ENCODE results near the gene BMP4.
A peak's percentile ranks its signal among the peaks of the same experiment; 100 is the strongest.

The BMP4 gene

GRCh38 chr14:53963320-53964227 is 6.9 kb upstream of the BMP4 start:
- no peak for DNase-seq

GRCh38 chr14:53962953-53963319 is 6.3 kb upstream of the BMP4 start:
- DNase-seq, result no peak

- DNase-seq, result no peak
Measured at GRCh38 chr14:53958628-53959027, 2.0 kb upstream of the BMP4 start.

DNA sequence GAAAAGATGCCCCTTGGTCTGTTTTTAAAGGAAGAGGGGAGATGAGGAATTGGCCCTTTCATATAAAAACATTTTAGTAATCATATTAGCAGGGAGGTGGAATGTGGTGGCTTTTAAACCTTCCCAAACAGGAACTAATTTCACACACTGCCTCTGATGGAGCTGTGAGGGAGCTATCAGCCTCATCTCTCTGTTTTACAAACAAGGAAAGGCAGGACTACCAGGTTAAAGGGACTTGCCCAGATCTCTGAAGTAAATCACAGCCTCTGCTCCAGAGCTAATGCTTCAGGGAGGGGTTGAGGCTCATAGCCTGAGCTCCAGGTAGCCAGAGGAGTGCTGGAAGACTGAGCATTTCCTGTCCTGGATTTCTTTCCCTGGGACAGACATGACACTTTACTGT is 1.1 kb upstream of the BMP4 start:
- no peak for DNase-seq

DNA sequence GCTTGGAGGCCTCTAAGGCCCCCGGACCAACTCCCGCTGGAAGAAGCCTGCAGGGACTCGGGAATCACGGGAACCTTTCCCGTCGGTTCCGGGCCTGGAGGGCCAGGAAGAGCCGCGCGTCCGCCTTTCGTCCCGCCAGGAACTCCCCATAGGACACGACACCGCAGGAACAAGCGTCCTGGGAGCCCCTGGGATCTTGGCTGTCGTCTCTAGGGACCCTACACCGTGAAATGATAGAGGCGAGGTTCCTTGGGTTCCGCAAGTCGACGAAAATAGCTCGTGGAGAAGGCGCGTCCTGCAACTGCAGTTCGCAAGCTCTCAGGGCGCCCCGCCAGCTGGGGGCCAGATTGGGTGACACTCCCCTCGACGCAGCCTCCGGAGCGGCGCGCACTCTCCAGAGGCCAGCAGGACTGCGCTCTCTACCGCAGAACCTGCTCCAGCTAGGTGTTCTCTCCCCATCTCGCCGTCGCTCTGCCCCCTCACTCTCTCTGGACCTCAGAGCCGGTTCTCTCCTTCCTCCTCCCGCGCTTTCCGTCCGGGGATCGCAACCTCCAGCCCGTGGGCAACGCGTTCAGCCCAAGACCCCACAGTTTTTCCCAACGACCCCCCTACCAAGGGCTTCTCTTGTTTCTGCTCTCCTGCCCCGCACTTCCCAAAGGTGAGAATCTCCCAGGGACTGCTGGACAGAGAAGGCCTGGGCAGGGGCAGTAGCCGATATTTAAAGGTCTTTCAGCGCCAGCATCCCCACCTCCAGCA is 776 bp downstream of the BMP4 start:
- no peak for DNase-seq

DNA sequence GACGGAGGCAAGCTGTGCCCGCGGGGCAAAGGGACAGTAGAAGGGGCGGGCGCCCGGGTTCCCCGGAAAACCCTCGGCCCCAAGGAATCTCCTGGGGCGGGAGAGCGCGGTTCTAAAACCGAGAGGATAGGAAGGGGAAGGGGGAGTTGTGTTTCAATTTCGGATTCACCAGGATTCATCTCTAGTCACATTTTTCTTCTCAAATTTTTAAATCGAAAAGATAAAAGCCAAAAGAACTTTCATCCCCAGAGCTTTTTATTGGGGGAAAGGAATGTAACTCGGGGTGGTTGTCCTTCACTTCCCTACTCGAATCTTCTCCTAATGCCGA is 1.4 kb downstream of the BMP4 start:
- no peak for DNase-seq

DNA sequence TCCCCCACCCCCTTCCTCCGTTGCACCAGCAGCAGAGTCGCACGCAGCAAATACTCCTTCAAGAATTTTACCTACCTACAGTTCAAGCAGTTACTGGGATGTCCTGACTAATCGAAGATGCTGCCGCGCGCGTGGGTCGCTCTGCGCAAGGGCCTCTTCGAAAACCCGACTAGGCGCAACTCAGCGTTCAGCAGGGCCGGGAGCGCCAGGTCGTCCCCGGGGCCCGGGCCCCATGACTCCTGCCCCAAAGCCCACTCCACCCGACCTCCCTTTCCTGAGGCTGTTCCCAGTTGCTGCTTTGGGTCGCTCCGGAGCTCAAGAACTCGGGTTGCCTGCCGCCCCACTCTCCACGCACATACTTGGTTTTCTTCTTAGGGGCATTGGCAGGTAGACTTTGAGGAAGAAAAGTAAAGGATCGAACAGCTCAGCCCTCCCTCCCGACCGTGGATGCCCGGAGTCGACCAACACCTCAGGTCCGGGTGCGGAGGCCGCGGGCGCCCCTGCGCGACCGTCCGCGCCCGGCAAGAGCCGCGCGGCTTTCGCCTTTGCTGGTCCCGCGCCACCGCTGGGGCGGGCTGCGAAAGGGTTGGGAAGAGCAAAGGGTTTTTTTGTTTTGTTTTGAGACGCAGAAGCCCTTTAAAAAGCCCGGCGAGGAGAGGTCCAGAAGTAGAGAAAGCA is 1.9 kb downstream of the BMP4 start:
- DNase-seq, result peak in 1 of 2 experiments; percentile 10

- DNase-seq, result no peak
Measured at GRCh38 chr14:53953828-53954550, 2.6 kb downstream of the BMP4 start.

DNA sequence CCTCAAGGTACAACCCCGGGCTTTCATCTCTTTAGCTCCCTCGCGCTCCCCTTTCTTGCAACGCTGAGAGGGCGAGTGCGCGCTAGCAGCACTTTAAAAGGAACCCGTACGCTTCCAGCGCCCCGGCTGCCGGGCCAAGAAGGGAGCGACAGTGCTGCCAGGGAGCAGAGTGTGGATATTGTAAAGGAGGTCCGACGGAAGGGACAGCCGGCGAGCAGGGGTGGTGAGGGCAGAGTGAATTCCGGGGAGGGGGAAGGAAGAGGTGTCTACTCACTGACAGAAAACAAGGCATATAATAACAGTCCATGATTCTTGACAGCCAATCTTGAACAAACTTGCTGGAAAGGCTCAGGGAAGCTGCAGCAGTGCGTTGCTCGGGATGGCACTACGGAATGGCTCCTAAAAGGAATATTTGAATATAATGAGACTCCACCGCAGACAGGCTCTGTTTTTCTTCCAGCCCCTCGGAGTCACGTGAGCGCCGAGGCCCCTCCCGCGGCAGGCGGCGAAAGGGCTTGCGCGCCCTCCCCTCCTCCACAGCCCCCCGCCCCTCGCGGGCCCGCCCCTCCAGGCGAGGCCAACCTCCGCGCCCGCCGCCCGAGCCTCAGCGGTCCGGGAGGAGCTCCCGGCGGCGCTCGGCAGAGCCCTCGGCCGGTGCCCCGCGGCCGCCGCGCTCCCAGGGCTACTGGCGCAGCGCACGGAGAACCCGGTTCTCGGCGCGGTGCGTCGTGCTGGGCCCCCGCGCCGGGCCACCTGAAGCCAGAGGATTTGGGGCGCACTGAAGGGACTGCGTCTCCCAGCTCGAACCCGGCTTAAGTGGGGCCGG is 3.4 kb downstream of the BMP4 start:
- DNase-seq, result peak; percentile 11 to 31

DNA sequence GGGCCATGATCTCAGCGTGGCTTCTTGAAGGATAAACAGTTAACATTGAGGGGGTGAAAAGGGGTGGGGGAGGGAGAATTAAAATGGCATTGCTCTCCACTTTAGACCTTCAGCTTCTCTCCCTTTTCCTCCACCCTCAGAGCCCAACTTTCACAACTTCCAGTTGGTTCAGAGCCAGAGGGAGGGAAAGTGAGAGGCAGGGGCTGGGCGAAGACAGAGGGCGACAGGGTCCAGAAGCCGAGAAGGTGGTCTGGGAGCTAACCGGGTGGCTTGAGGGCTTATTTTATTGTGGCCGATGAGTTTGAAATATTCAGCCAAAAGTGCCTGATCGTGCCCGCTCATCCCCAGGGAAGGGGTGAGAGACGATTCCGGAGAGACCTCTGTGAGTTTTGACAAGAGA is 4.1 kb downstream of the BMP4 start:
- no peak for DNase-seq

GRCh38 chr14:53951627-53952303 is 4.9 kb downstream of the BMP4 start:
- no peak for DNase-seq

- no peak for DNase-seq
Measured at GRCh38 chr14:53951243-53951626, 5.4 kb downstream of the BMP4 start.

DNA sequence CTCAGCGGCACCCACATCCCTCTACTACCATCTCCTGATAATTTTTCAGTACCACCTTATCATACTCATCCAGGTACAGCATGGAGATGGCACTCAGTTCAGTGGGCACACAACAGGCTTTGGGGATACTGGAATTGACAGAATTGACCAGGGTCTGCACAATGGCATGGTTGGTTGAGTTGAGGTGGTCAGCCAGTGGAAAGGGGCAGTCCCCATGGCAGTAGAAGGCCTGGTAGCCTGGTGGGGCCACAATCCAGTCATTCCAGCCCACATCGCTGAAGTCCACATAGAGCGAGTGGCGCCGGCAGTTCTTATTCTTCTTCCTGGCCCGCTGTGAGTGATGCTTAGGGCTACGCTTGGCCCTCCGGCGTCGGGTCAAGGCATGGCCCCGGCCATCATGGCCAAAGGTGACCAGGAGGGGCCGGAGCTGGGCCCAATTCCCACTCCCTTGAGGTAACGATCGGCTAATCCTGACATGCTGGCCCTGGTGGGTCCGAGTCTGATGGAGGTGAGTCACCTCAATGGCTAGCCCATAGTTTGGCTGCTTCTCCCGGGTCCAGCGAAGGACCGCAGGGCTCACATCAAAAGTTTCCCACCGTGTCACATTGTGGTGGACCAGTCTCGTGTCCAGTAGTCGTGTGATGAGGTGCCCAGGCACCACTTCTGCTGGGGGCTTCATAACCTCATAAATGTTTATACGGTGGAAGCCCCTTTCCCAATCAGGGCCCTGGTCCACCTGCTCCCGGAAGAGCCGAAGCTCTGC is 6.4 kb downstream of the BMP4 start:
- DNase-seq, result no peak

DNA sequence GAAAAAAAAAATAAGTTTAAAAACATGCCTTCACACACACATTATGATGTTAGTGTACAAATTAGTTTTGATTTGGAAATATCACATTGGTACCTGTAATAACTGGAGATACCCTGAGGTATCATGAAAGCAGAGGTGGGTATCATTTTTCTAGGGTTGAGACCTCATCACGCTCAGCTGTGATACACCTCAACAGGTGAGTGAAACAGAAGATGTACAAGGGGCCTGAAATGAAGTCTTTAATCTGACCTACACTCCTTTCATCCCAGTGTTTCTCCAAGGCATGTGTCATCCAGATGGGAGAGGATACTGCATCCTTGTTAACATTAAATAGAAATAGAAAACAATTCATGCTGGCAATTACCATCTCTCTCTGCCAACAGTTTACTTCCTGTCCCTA is 7.4 kb downstream of the BMP4 start:
- DNase-seq, result no peak

DNA sequence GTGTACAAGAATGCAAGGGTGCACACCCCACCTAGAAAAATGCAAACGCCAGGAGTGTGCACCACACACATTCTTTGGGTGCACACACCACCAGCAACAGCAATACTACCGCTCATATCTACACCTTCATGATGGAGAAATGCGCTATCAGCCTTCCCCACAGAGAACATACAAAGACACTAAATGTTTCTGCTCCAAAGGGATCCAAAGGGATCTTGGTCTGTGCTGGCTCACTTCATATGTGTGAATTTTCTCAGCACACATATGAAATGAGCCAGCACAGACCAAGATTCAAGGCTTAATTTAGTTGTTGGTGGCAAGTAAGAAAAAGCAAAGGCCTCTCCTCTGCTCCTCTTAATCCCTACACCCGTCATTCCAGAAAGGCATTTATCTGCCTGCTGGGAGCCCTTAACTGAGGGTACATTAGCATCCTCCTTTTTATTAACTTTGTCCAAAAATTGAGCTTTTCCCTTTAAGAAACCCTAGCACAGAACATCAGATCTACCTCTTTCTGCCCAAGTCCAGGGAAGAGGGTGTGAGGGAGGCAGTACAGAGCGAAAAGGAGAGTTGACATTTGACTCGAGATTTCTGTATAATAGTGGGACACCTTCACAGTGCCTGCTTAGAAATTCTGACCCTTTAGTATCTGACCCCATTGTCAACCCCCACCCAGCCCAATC is 8.3 kb downstream of the BMP4 start:
- no peak for DNase-seq

GRCh38 chr14:53947452-53948204 is 9.0 kb downstream of the BMP4 start:
- DNase-seq, result no peak

- DNase-seq, result no peak
Measured at GRCh38 chr14:53947094-53947445, 9.6 kb downstream of the BMP4 start.

- DNase-seq, result no peak
Measured at GRCh38 chr14:53946404-53947093, 10.1 kb downstream of the BMP4 start.

DNA sequence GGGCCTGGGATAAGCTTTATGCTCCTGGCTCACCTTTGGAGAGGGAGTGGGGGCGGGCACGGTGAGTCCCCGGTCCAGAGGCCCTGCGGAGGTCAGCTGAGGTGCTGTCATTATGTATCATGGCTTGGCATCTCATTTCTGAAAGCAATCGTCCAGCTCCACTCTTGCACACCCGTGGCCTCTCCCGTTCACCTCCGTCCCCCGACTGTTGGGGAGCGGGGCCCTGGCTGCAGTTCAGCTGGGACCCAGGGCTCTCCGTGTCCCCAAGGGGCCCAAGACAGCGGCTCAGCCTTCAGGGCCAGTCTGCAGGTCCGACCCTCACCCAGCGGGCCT is 10.6 kb downstream of the BMP4 start:
- DNase-seq, result no peak
